HG03108 (cell line): ENCODE measurements around the gene AKR1E2.
"Not testable (repeated sequence)": the region's sequence is repeated elsewhere in the genome, so short reads cannot be mapped to it uniquely, and the experiment has no call there.

Source experiments
- ATAC-seq: cut with Tn5 transposase; IDR thresholded peaks from one replicate; pipeline ENCODE4 v1.9.1; 2021; ENCODE audit warnings: moderate library complexity; ENCODE audit not compliant: unreplicated experiment

Gene AKR1E2

DNA sequence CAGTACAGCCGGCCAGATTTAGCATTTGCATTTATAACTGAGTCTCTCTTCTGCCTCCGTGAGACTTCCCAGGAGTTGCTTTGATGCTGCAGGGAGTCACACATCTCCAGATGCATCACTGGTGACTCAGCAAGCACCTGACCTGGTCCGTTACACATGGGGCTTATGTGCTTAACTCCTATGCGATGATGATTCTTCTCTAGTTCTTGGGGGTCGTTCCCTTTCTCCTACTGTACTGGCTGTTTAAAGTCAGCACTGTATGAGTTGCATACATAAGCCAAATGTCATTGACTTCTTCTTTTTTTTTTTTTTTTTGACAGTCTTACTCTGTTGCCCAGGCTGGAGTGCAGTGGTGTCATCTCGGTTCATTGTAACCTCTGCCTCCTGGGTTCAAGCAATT, 13.0 kb upstream of the AKR1E2 start:
- ATAC-seq: no peak

DNA sequence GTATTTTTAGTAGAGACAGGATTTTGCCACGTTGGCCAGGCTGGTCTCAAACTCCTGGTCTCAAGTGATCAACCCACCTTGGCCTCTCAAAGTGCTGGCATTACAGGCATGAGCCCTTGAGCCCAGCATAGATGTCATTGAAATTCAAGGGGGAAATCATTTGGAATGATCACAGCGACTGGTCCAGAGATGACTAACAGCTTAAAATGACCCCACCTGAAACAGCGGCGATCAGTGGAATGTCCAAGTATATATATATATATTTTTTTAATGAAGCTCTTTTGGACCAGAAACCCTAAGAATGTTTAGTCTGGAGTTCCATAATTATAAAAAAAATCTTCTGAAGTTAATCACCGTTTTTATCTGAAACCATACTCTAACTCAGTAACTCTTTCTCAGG, 12.5 kb upstream of the AKR1E2 start:
- ATAC-seq: no peak

DNA sequence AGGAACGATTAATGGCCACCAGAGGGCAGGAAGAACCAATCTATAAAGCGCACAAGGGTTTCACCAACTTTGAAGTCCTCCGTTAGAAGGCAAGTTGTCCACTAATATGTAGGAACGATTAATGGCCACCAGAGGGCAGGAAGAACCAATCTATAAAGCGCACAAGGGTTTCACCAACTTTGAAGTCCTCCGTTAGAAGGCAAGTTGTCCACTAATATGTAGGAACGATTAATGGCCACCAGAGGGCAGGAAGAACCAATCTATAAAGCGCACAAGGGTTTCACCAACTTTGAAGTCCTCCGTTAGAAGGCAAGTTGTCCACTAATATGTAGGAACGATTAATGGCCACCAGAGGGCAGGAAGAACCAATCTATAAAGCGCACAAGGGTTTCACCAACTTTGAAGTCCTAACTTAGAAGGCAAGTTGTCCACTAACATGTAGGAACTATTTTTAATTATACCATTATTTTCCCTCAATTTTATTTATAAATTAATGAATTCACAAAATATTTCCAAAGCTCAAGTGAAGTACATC, 10.3 kb upstream of the AKR1E2 start:
- not testable (repeated sequence) for ATAC-seq

DNA sequence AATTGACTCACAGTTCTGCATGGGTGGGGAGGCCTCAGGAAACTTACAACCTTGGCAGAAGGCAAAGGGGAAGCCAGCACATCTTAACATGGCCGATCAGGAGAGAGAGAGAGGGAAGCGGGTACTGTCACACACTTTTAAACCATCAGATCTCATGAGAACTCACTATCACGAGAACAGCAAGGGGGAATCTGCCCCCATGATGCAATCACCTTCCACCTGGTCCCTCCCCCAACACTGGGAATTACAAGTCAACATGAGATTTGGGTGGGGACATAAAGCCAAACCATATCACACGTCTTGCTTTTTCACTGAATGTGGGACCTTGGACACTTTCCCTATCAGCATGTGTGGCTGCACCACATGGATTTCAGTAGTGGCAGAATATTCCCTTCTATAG, 9.0 kb upstream of the AKR1E2 start:
- no peak for ATAC-seq

DNA sequence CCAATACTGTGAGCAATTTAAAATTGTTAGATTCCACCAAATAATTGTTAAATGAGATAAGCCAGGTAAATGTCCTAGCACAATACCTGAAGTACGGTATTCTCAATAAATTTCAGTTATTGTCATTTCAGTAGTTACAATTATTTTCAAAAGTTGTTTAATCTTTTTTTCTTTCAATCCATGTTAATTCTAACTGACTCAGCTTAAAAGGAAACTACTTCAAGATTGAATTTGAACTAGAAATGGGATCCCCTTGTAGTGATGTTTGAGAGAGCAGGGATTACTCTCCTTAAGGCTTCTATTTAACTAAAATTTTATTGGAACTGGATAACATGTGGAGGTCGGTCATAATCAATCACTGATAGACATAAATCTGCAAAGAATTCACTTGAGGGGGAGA, 6.9 kb upstream of the AKR1E2 start:
- no peak for ATAC-seq

DNA sequence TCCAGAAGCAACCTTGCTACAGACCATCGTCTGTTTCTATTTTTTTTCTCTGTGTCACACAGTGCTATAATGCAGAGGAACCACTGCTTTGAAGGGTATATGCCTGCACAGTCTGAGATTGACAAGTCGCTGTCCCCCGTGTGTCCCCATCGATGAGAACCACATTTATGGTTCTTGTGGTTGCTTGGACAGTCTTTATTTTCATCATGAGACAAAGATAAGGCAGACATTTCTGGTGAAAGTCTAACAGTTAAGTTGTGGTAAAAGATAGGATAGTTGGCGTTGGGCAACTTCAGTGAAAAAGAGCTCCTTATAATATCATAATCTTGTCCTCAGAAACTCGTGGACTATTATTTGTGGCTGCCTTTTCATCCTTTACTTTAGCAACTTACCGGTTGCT, 6.3 kb upstream of the AKR1E2 start:
- no peak for ATAC-seq

DNA sequence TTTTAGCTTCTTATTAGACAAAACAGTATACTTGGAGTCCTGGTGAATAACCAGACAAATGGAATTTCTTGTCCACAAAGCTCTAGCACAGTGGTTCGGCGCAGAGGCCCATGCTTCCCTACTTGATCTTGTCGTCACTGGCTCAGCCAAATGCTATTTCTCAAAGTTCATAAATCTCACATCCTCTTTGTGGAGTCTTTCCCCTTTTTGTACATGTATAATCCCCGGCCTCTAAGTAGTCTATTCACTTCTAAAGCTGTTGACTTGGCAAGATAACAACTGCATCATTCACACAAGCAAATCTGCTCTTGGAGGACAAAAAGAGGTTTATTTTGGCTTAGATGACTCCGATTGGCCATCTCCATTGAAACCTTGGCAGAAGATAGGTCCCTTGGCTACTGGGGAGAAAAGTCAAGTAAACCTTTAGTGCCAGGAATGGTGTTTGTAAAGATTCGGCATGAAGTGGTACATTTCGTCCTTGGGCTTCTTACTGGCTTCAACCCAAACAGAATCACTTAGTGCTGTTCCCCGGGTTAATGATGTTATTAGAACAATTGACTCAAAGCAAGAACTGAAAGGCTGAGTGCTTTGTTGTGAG, 5.1 kb upstream of the AKR1E2 start:
- ATAC-seq: no peak

DNA sequence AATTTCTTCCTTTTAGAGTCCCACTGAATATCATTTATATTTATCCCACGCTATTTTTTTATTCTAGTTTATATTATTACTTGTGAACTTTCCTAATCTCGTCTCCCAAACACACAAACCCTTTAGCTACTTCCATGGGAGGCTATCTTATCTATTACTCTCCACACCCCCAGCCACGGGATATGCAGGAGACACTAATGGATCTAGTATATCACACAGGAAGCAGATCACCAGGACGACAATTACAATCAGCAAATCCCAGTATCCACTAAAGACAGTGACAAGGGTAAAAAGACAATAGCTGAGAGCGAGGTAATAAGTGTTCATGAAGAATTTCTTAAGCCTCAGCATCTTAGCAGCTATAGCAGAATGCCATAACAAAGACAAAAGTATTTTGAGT, 3.8 kb upstream of the AKR1E2 start:
- no peak for ATAC-seq

DNA sequence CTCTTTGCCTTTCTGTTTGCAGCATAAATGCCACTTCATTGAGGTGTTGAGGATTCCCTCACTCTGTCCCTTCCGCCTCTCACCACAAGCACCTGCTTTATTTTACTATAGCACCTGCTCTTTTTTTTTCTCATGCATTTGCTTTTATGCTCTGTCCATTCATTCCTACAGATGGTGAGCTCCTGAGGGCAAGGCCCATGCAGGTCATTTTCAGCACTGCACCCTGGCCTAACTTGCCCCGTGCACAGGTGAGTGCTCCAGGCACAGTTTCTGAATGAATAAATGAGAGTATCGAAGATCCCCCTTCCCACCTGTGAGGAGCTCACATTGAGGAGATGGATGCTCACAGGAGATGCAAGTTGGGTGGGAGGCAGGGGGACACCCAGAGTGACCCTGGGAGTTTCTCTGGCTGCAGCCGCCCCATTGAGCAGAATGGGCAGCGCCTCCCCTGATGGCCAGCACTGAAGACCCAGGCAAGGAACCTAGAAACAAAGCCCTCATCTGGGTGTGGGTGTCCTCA, 1.2 kb upstream of the AKR1E2 start:
- ATAC-seq: no peak

DNA sequence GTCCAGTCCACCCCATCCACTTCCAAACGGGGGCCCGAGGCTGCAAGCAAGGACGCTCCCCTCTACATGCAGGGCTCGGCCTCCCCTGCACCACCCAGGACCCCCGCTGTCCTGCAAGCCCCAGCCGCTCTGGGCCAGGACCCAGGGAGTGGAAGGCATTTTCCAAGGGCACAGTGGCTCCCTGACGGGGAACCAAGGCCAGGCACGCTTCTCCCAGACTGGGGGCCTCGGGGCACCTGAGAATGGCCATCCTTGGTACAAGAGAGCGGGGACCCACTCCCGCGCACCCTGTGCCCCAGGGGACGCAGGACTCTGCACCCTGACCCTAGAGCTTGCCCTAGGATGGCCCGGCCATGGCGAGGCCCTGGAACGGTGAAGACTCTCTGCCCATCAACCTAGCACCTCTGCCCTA, 545 bp upstream of the AKR1E2 start:
- ATAC-seq: no peak

DNA sequence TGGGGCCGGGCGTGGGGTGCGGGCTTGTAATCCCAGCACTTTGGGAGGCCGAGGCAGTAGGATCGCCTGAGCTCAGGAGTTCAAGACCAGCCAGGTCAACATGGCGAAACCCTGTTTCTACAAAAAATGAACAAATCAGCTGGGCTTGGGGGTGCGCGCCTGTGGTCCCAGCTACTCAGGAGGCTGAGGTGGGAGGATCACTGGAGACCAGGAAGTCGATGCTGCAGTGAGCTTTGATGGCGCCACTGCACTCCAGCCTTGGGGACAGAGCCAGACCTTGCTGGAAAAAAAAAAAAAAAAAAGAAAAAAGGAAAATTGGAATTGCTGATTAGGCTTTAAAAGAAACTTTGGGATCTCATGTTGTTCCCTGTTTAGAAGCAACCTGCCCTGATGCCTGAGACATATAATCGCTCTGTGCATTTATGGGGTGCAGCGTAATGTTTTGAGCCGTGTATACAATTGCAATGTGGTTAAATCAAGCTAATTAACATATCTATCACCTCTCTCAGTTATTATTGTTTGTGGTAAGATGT, 851 bp downstream of the AKR1E2 start:
- no peak for ATAC-seq

DNA sequence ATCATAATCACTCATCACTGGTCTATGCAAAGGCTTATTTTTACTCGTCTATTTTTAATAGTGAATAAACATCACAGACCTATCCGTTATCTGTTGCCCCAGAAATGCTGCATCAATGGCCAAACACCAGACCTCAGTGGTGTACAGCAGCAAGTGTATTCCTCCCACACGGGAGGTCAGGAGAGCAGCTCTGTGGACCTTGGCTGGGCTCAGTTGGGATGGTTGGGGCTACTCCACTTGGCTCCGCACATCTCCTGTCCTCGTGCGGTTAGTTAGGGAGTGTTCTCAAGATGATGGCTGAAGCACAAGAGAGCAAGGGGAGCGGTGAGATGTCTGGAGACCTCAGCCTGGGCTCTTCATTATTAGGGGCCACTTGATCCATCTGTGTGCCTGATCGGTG, 2.0 kb downstream of the AKR1E2 start:
- ATAC-seq: no peak

DNA sequence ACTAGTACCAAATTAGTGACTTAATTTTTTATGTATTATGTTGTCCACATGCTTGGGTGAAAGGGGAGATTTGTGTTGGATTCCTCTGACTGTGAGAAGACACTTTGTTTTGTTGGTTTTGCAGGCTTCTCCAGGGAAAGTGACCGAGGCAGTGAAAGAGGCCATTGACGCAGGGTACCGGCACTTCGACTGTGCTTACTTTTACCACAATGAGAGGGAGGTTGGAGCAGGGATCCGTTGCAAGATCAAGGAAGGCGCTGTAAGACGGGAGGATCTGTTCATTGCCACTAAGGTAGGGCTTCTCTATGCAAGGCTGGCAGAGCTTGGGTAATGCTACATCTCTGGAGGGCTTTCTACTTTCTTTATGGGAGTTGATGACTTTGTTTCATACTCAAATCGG, 4.5 kb downstream of the AKR1E2 start:
- ATAC-seq: no peak

DNA sequence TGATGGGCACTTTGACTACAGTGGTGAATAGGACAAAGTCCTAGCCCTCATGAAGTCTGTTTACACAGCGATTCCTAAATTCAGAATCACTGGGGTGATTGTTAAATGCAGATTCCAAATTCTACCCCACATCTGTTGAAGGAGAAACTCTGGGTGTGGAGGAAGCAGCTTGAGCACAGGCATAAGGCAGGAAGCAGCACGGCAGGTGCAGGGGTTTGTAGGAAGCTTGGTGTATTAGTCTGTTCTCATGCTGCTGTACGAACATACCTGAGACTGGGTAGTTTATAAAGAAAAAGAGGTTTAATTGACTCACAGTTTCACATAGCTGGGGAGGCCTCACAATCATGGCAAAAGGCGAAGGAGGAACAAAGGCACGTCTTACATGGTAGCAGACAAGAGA, 5.1 kb downstream of the AKR1E2 start:
- no peak for ATAC-seq

DNA sequence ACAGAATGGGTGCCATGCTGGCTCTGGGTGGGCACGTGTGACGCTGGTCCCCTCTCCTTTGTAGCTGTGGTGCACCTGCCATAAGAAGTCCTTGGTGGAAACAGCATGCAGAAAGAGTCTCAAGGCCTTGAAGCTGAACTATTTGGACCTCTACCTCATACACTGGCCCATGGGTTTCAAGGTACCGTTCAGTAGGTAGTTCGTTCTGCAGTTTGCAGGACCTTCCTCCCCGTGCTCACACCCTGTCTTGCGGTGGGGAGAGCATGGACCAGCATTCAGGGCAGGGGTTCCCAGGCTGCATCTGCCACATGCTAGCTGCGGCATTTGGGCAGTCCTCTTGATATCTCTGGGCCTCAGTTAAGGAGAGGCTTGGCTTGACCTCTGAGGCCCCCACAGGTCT, 7.3 kb downstream of the AKR1E2 start:
- ATAC-seq: no peak

DNA sequence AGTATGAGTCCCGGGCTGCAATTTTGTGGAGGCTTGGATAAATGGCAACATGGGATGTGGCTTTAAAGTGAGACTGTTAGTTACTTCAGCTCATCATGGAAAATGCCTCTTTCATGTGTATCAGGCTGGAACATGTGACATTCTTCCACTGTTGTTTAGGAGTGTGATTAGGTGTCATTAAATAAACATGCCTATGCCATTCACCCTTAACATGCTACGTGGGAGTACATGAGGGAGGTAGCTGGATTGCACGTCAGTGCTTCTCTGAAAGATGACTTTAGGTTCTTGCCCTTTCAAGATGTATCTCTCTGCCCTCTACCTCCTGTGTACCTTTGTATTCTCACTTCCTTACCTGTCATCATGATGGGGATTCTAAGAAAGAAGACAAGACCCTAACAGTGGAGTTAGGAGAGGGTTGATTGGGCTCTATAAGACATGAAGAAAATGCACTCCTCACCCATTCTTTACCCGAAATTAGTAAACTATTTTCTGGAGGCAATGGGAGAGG, 8.9 kb downstream of the AKR1E2 start:
- ATAC-seq: no peak

DNA sequence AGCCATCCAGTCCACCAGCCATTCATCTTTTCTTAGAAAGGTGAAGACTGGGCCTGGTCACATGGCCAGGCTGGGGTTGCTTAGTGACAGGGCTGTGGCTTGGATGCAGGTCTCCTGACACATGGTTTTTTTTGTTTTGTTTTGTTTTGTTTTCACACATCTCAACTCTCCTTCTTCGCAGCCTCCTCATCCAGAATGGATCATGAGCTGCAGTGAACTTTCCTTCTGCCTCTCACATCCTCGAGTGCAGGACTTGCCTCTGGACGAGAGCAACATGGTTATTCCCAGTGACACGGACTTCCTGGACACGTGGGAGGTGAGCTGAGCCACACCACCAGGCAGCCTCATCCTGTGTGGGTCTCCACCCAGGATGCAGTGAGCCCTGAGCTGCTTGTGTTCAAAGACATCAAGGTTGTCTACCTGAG, 9.5 kb downstream of the AKR1E2 start:
- ATAC-seq: no peak

DNA sequence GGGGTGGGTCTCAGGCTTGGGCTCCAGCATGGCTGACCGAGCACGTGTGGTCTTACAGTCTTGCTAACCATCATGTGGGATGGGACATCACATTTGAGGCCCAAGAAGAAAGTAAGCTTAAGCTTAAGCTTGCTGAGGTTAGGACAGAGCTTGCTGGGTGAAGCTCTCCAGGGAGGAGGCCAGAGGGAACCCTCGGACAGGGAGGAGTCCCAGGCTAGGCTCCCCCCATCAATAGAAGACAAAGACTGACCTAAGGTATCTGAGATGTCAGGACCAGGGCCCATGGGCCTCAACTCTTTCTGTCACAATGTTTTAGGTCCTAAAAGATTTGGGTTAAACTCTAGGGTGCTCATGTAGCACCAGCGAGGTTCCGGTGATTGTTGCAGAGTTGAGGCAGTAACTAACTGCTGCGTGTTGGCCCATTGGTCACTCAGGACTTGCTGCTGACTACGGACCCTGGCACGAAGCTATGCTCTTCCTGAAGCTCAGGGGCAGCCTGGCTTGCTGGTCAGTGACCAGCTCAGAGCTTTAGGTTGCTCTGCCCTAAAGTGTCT, 10.5 kb downstream of the AKR1E2 start:
- ATAC-seq: no peak

DNA sequence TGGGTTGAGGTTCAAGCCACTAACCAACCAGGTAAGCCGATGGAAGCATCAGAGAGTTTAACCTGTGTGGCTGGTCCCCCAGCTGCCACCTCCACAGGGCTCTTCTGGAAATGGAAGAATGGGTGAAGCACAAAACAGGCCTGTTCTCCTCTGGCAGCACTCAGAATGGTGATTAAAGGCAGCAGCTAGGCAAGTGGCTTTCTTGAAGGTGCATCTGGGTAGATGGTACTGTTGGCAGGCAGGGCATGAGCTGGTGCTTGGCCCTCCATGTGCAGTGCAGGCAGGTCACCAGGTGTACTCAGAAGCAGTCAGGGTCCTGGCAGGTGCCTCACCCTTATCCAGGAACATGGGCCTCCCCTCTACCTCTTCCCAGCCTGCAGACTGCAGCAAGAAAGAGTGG, 11.5 kb downstream of the AKR1E2 start:
- no peak for ATAC-seq

DNA sequence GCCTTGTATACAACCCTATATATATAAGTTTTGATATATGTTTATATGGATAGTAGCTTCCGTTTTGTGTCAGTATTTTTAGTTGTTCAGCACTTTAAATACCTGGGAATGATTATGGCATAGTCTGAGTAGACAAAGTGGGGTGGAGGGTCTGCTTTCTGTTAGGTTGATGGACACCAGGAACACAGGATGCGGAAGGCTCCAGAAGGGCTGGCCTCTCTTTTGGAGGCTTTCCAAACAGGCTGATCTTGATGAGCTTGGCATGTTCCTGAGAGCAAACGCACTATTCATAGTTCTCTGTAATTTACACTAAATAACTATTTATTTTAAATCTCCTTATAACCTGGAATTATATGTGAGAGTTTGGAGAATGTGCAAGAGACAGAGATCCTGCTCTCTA, 12.7 kb downstream of the AKR1E2 start:
- no peak for ATAC-seq

DNA sequence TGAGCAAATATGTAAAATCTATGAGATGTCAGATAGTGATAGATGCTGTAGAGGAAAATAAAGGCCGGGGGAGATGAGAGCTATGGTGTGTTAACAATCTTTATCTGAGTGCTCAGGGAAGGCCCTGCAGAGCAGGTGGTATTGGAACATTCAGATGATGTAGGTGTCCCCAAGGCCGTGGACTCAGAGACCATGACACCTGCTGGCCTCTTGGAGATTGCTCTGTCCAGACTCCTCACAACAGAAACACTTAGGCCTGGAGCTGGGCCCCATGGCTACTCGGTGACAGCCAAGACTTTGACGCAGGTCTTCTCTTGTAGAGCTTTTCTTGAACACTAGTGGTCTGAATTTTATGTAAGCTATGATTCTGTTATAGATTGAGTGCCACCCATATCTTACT, 13.3 kb downstream of the AKR1E2 start:
- no peak for ATAC-seq

DNA sequence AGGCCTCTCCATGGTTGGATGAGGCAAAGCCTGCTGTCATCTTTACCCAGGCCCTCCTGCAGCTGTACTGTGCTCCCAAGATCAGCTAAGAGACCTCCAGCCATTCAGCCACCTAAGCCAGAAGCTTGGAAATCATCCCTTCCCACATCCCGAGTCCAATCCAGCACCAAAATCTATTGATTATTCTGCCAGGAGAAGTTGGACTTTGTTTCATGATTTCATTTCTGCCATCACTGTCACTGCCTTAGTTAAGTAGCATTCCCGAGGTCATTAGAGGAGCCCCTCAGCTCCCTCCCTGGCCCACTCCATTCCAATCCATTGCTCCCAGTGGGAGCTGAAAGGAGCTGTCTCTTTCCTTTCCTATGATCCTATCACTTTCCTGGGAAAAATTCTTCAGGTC, 14.1 kb downstream of the AKR1E2 start:
- ATAC-seq: no peak
